ENCODE data around the gene TSC2.

GRCh38 chr16:2064368-2064945 is 16.7 kb downstream of the TSC2 start:
- TF ChIP-seq CTCF (IDR thresholded peaks at IDR 0.05): no peak
- TF ChIP-seq POLR2A (IDR thresholded peaks at IDR 0.05): no peak
